GM19043 (cell line): ENCODE measurements around the gene HPD.
"Not testable (repeated sequence)": the region's sequence is repeated elsewhere in the genome, so short reads cannot be mapped to it uniquely, and the experiment has no call there.

ENCODE experiments used
- ATAC-seq: cut with Tn5 transposase; IDR thresholded peaks from one replicate; pipeline ENCODE4 v1.9.1; 2021; ENCODE audit warnings: low read depth; ENCODE audit not compliant: unreplicated experiment

HPD gene

GRCh38 chr12:121800694-121801594, 57.7 kb downstream of the HPD start:
- no peak for ATAC-seq

- ATAC-seq = no peak
These were observed 58.6 kb downstream of the HPD start for GRCh38 chr12:121799842-121800693.

GRCh38 chr12:121799156-121799841, 59.4 kb downstream of the HPD start:
- no peak for ATAC-seq

GRCh38 chr12:121798787-121799155, 59.9 kb downstream of the HPD start:
- ATAC-seq = no peak

GRCh38 chr12:121797937-121798786, 60.5 kb downstream of the HPD start:
- ATAC-seq = no peak

GRCh38 chr12:121796855-121797751, 61.6 kb downstream of the HPD start:
- ATAC-seq = no peak

GRCh38 chr12:121795034-121795968, 63.4 kb downstream of the HPD start:
- no peak for ATAC-seq

GRCh38 chr12:121794534-121795033, 64.1 kb downstream of the HPD start:
- no peak for ATAC-seq

- peak; percentile 43 for ATAC-seq
These were observed 64.7 kb downstream of the HPD start for GRCh38 chr12:121793838-121794533.

- no peak for ATAC-seq
These were observed 65.2 kb downstream of the HPD start, which contains the start of gene RHOF for GRCh38 chr12:121793440-121793837. Gene RHOF, minus strand, starts transcription at chr12:121793688. Its CDS starts 55 bp downstream, at chr12:121793633.

GRCh38 chr12:121792607-121793439, 65.8 kb downstream of the HPD start:
- ATAC-seq = no peak

- no peak for ATAC-seq
These were observed 66.7 kb downstream of the HPD start for GRCh38 chr12:121791671-121792551.

- not testable (repeated sequence) for ATAC-seq
These were observed 67.9 kb downstream of the HPD start for GRCh38 chr12:121790785-121791184.

- peak; percentile 46 for ATAC-seq
These were observed 68.6 kb downstream of the HPD start for GRCh38 chr12:121789800-121790728.
